ENCODE data around the gene TOM1.

TOM1 gene

DNA sequence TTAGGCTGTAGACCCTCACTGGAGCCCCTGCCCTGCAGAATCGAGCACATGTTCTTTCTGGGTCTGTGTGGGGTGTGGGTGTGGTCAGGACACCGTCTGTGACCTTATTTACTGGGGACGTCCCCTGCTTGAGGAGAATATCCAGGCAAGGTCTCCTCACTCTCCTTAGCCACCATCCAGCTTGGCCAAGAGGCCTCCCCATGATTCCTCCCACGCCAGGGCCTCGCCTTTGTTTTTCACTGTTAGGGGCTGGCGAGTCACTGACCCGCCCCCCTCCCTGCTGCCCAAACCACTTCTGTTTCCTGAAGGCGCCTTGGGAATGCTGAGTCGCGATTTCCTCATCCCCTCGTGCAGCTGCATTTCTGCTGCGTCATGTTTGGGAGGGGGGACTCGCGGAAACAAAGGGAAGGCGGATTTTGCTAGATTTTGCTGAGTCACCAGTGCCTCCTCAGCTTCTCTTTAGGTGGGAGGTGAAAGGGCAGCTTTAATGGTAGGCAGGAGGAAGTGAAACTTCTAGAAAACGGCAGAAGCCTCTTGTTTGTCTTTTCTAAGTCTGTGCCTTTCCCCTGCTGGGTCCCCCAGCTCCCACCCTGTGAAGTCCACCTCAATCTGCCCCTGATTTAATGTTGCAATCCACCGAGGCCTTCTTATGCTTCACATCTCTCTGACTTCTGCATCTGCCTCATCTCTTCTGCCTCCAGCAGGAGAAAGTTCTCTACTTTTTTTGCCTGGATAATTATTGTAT is 77.2 kb downstream of the TOM1 start:
- TF ChIP-seq CEBPB (IDR thresholded peaks at IDR 0.05) (peak; percentile 98), REST (IDR thresholded peaks at IDR 0.05; ENCODE audit: low read depth) (no peak), CREB1 (IDR thresholded peaks at IDR 0.05; ENCODE audit: low read depth) (no peak), USF1 (IDR thresholded peaks at IDR 0.05) (peak; percentile 55; the same call in 1 of the 2 replicates), TAF1 (IDR thresholded peaks at IDR 0.05; ENCODE audit: low read depth) (no peak), ZBTB7A (IDR thresholded peaks at IDR 0.05; ENCODE audit: low read depth) (no peak; the same call in 1 of the 2 replicates), FOXM1 (IDR thresholded peaks at IDR 0.05; ENCODE audit: borderline replicate concordance, low read depth) (peak; percentile 42; the same call in 1 of the 2 replicates), TCF12 (IDR thresholded peaks at IDR 0.05; ENCODE audit: low read depth) (peak; percentile 95), EP300 (IDR thresholded peaks at IDR 0.05; ENCODE audit: borderline replicate concordance) (no peak; the same call in 1 of the 2 replicates), NFIC (IDR thresholded peaks at IDR 0.05) (no peak), YY1 (IDR thresholded peaks at IDR 0.05; ENCODE audit: low read depth) (0 out of 2 replicates have a peak, but pooled peaks have one; percentile 29), EGR1 (IDR thresholded peaks at IDR 0.05) (peak; percentile 97), RAD21 (IDR thresholded peaks at IDR 0.05; ENCODE audit: low read depth) (no peak; the same call in 1 of the 2 replicates), TEAD4 (IDR thresholded peaks at IDR 0.05) (peak; percentile 88)
- TF ChIP-seq, protein P1, sequence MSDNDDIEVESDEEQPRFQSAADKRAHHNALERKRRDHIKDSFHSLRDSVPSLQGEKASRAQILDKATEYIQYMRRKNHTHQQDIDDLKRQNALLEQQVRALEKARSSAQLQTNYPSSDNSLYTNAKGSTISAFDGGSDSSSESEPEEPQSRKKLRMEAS (IDR thresholded peaks at IDR 0.05): peak; percentile 98

GRCh38 chr22:35377735-35378134 is 78.0 kb downstream of the TOM1 start:
- TF ChIP-seq EP300 (IDR thresholded peaks at IDR 0.05; ENCODE audit: borderline replicate concordance) (no peak), NFIC (IDR thresholded peaks at IDR 0.05) (no peak), FOXM1 (IDR thresholded peaks at IDR 0.05; ENCODE audit: borderline replicate concordance, low read depth) (no peak)

DNA sequence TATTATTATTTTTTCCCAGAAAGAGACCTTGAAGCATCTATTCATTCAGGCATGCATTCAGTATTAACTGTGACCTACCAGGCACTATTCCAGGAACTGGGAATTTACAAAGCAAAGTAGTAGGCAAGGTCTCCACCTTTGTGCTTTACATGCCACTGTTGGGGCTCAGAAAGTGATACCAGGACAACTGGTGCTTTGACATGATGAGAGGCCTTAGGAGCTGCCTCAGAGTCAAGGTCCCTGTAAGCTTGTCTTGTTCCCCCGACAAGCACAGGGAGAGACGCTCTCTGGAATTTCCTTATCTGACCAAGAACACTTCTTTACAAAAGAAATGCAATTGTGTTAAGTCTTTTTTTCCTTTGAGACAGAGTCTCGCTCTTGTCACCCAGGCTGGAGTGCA is 78.9 kb downstream of the TOM1 start:
- TF ChIP-seq TEAD4 (IDR thresholded peaks at IDR 0.05) (no peak), FOXM1 (IDR thresholded peaks at IDR 0.05; ENCODE audit: borderline replicate concordance, low read depth) (no peak), EP300 (IDR thresholded peaks at IDR 0.05; ENCODE audit: borderline replicate concordance) (no peak), RAD21 (IDR thresholded peaks at IDR 0.05; ENCODE audit: low read depth) (no peak), REST (IDR thresholded peaks at IDR 0.05; ENCODE audit: low read depth) (no peak), USF1 (IDR thresholded peaks at IDR 0.05) (no peak), CEBPB (IDR thresholded peaks at IDR 0.05) (no peak), CREB1 (IDR thresholded peaks at IDR 0.05; ENCODE audit: low read depth) (no peak), YY1 (IDR thresholded peaks at IDR 0.05; ENCODE audit: low read depth) (no peak), TAF1 (IDR thresholded peaks at IDR 0.05; ENCODE audit: low read depth) (no peak), EGR1 (IDR thresholded peaks at IDR 0.05) (no peak), TCF12 (IDR thresholded peaks at IDR 0.05; ENCODE audit: low read depth) (no peak), NFIC (IDR thresholded peaks at IDR 0.05) (no peak), ZBTB7A (IDR thresholded peaks at IDR 0.05; ENCODE audit: low read depth) (no peak)
- TF ChIP-seq, protein P1 (IDR thresholded peaks at IDR 0.05): no peak

DNA sequence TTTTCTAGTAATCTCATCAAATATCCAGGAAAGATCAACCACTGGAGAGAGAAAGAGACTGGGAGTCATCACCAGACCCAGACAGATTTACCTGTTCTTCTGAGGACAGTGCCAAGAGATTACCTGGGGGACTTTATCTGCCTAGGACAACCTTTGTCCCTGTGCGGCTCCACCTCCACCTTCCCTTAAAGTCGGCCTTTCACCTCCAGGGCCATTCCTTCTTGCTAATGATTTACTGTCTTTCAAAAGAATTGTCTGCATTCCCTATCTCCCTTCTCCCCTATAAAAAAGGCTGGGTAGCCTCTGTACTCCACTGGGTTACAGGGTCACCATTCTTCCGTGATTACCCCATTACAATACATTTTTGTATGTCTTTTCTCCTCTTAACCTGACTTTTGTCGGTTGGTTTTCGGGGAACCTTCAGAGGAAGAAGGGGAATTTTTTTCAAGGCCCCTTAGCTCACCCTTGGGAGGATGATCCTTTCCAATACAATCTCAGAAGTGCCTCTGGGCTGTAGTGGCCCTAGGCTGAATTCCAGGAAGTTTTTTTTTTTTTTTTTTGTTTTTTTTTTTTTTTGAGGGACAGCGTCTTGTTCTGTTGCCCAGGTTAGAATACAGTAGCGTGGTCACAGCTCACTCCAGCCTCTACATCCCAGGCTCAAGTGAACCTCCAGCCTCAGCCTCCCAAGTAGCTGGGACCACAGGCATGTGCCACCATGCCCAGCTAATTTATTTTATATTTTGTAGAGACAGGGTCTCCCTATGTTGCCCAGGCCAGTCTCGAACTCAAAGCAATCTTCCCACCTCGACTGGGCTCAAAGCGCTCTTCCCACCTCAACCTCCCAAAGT is 79.7 kb downstream of the TOM1 start:
- TF ChIP-seq TCF12 (IDR thresholded peaks at IDR 0.05; ENCODE audit: low read depth) (no peak), TEAD4 (IDR thresholded peaks at IDR 0.05) (no peak), ZBTB7A (IDR thresholded peaks at IDR 0.05; ENCODE audit: low read depth) (no peak), NFIC (IDR thresholded peaks at IDR 0.05) (no peak)

- TF ChIP-seq YY1 (IDR thresholded peaks at IDR 0.05; ENCODE audit: low read depth): no peak
Measured at GRCh38 chr22:35380013-35380412, 80.3 kb downstream of the TOM1 start.
